GM12874 (cell line): ENCODE data around the gene MARCHF3.

Source experiments
- TF ChIP-seq, protein P1 (sequence below): IDR thresholded peaks from 2 replicates; pipeline ENCODE4 v1.5.1; 2011; ENCODE audit warnings: low read depth, mild to moderate bottlenecking, control low read depth, low read length, moderate library complexity; ENCODE audit not compliant: insufficient read depth

The MARCHF3 gene

DNA sequence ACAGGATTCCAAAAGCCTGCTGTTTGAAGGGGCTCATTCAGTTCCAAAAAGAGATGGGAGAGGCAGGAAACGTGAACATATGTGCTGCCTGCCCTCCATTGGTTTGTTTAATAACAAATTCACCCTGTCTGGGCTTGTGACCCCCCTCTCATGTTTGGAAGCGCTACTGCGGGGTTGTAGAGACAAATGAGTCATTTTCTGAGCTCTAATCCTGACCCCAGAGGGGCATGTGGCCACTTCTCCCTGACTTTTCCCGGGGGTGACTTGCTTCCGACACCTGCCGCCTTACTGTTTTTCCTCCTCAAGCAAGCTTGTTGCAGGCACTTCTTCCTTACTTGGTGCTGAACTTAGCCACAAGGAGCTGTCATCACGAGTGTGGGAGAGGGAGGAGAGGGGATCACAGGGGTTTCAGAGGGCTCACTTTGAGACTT is 177.5 kb downstream of the MARCHF3 start:
- TF ChIP-seq, protein P1, sequence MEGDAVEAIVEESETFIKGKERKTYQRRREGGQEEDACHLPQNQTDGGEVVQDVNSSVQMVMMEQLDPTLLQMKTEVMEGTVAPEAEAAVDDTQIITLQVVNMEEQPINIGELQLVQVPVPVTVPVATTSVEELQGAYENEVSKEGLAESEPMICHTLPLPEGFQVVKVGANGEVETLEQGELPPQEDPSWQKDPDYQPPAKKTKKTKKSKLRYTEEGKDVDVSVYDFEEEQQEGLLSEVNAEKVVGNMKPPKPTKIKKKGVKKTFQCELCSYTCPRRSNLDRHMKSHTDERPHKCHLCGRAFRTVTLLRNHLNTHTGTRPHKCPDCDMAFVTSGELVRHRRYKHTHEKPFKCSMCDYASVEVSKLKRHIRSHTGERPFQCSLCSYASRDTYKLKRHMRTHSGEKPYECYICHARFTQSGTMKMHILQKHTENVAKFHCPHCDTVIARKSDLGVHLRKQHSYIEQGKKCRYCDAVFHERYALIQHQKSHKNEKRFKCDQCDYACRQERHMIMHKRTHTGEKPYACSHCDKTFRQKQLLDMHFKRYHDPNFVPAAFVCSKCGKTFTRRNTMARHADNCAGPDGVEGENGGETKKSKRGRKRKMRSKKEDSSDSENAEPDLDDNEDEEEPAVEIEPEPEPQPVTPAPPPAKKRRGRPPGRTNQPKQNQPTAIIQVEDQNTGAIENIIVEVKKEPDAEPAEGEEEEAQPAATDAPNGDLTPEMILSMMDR, result no peak

DNA sequence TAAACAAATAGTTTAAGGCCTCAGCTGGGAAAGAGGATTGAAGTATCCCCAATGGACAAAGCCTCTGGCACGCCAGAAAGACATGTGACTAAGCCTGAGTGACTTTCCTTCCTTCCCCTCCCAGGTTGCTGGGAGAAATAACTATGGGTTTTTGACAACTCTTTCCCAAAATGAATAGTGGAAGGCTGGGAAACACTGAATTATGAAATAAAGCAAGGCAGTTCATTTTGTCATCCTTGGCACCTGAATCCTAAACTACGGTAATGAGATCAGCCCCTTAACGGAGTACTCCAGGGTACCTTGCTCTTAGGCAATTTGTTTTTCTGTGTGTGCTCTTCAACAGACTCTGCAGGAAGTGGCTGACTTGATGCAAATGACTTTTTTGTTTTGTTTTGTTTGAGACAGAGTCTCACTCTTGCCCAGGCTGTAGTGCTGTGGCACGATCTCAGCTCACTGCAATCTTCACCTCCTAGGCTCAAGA is 178.2 kb downstream of the MARCHF3 start:
- TF ChIP-seq, protein P1, result no peak

DNA sequence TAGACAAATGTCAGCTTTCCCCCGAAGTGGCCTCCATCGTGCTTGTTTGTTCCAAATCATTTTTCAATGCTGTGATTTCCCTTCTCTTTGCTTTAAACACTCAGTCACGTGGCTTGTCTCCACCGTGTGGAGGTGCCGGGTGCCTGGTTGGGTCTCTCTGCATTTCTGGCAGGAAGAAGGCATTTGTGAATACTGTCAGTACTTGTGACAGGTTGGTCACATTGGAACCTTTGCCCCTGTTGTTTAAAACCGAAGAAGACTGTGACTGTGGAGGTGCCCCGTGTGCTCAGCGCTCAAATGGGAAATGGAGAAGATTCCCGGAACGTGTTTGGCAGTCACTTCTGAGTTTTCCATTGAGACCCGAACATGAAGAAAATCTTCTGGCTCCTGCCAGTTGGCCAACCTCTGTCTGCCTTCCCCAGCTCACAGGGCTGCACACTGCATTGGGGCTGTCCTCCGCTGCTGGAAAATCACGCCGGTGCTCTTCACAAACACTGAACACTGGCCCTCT is 178.8 kb downstream of the MARCHF3 start:
- TF ChIP-seq, protein P1, result no peak

GRCh38 chr5:126849101-126849678 is 181.2 kb downstream of the MARCHF3 start:
- TF ChIP-seq, protein P1, result no peak

DNA sequence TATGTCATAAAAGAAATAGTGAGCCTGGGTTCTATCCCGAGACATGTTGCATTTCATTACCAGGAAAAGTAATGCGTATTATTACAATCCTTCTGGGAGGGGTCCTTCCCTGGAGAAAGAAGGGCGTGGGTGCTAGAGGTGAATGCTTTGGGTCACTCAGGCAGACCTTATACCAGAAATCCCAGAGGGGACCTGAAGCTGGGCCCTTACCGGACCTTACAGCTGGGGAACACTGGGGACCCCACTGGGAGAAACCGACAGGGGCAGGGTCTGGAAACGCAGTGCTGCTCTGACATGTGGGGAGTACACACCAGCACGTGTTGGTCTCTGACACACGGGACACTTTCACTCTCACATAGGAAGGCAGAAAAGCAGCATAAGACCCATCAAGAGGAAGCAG is 182.1 kb downstream of the MARCHF3 start:
- TF ChIP-seq, protein P1, result no peak

DNA sequence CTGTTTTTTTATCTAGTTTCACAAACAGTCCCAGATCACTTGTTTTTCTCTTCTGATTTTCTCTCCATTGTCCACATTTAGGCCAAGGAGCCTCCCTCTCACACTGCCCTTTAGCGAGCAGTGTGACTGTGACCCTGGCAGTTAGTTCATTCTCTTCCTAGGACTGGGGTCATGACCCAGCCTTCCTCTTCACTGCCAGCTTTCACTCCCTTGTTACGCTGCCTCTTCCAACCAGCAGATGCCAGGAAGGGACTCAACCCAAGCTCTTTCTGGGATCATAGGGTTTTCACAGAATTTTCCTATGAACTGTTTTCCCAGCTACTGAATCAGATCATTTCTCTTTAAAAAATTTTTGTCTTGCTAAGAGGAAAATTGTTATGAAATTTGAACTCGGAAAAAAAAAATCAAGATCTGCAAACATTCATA is 182.5 kb downstream of the MARCHF3 start:
- TF ChIP-seq, protein P1, result no peak

- TF ChIP-seq, protein P1, result no peak
Observed at GRCh38 chr5:126847456-126847820, 182.9 kb downstream of the MARCHF3 start.
